T47D (cell line): ENCODE results near the gene ZNF605.
"Not testable (repeated sequence)": the region's sequence is repeated elsewhere in the genome, so short reads cannot be mapped to it uniquely, and the experiment has no call there.

ENCODE experiments used
- DNase-seq, 2 experiments: peaks; one replicate each; pipeline versions ENCODE4 v3.0.0 to v3.0.0-alpha.2; 2011 to 2012; ENCODE audit warnings: low read depth in 1 of 2, low spot score in 1 of 2
- JUND ChIP-seq: IDR thresholded peaks from 2 replicates; pipeline ENCODE4 v1.6.1; 2012; ENCODE audit warnings: low read depth
- in situ Hi-C: cut with HindIII; loops from 2 replicates; pipeline ENCODE4 v1.10.0; 2016; ENCODE audit warnings: low sequenced_read_pairs, low pct_unique_long_range_greater_than_20kb

Gene ZNF605

DNA sequence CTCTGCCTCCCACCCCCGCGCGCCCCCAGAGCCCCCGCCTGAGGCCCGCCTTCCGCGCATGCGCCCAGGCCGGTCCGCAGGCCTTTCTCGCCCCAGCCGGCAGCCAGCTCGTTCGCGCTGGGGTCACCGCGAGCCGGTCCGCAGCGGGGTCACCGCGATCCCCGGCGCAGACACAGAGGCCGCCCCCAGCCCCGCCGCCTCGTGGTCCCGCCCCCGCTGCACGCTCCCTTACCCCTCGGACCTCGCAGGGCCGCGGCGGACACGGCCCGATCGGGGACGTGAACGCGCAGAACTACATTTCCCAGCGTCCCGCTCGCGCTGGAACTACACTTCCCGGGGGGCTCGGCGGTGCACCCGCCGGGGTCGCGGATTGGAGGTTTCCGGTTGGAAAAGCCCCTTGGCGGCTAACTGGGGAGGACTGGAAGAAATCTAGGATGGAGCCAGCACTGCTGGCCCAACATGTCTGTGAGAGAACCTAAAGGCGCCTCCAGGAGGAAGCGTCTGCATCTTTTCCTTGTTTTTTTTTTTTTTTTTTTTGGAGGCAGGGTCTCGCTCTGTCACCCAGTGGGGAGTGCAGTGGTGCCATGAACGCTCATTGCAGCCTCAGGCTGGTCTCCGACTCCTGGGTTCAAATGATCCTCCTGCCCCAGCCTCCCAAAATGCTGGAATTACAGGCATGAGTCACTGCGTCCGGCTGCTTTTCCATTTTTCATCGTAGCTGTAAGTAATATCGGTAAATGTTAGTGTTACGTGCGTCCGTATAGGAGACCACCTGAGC, at the start of gene ZNF605:
TSS of gene ZNF605 (minus strand) at position 296 of the 778 bp plus-strand sequence. CDS start 10,671 bp downstream, outside the sequence.
- DNase-seq = peak; percentile 93 to 95
- in situ Hi-C loops = no loop called here
- no peak for TF ChIP-seq JUND

DNA sequence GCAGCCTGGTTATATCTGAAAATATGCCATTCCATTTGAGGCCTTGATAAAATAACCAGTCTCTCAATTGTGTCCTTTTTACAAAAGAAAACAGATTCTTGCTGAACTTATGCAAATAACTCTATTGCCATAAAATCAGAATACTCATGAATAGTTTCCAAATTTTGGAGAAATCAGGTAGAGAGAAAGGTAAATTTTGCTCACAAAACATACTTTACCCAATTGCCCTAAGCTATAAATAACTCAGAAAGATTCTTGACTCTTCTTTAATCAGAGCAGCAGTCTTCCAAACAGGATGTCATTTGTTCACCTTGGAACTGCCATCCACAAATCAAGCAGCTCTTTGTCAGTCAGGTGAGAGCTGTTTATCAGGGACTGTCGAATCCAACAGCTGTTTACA, 42.6 kb upstream of the ZNF605 start:
- in situ Hi-C loops = no loop called here
- DNase-seq = no peak
- TF ChIP-seq JUND = no peak

DNA sequence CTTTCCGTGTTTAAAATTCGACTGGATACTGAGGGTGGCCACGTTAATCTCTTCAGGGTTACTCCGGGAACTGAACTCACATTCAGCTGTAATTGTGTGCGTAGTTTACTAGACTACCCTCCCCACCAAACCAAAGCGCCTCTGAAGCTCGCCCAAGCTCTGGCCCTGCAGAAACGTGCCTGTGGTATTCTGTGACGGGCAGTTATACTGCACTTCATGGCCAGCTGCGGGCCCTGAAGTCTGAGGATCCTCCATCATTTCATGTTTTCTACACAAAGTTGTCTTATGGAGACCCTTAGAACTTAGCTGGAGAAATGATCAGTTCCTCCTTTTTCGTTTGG, 30.7 kb upstream of the ZNF605 start:
- peak; percentile 25 to 57 for DNase-seq
- TF ChIP-seq JUND = no peak
- in situ Hi-C loops = no loop called here

DNA sequence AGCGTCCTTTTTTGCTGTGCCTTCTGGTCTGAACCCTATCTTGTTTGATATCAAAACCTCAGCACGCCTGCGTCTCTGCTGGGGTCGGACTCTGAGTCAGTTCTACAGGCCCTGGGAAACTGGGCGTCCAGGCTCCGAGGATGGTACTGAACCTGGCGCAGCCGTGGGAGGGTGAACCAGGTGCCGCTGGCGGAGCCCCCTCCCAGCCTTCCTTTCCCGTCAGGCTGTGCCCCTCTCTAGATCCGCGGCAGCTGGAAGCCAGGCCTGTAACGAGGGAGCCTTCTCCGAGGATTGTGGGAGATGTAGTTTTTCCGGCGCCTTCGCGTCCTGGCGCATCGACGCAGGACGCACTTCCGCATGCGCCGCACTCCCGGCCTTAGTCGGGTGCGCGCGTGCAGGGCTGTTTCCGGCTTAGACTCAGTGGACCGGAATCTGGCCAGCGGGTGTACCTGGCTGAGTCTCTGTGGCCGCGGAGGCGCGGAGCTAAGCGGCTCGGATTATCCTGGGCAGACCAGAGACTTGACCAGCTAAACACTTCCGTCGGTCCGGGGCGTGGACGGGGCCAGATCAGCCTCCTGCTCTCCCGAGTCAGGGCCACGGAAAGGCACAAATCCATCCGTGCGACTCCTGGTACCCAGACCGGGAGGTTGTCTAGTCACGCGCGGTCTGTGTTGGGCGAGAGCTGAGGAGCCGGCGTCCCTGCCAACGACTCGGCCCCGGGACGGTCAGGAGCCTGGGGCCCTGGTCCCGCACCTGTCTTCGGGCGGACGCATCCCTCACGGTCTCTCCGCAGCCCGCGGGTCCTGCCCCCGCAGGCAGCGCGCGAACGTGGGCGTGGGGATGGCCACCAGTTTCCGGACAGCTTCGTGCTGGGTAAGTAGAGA, 30.1 kb upstream of the ZNF605 start, which contains the start of gene ZNF26:
TSS of gene ZNF26 (plus strand) at position 367 of the 884 bp plus-strand sequence. CDS start at position 841, 474 bp downstream.
- in situ Hi-C loops = no loop called here
- no peak for TF ChIP-seq JUND
- DNase-seq = peak; percentile 89 to 97

DNA sequence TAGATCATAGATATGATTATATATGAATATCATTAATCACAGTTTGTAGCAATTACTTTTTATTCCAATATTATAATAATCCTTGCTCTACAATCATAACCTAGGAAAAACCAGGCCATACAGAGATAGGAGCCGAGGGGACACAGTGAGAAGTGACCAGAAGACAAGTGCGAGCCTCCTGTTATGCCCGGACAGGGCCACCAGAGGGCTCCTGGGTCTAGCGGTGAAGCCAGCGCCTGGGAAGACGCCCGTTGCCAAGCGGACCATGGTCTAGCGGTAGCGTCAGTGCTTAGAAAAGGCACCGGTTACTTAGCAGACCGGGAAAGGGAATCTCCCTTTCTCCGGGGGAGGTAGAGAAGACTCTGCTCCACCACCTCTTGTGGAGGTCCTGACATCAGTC, 20.8 kb upstream of the ZNF605 start:
- DNase-seq = peak in 1 of 2 experiments; percentile 84
- in situ Hi-C loops = not testable (repeated sequence)

DNA sequence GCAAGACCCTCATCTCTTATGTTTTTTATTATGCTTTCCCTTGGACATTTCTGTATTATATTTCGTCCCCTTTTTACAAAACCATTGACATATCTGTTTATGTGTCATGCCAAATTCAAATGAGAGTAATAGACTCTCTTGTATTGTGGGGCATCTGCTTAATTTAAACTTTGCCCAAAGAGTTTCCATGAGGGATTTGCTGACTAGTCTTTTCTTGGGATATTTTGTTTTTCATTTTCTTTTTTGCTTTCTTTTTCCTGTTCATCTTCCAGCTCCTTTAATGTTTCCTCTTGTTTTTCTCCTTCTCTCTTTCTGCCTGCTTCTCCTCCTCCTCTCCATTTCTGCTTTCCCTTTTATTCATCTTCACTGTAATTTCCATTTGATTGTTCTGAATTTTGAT, 16.3 kb upstream of the ZNF605 start:
- in situ Hi-C loops = no loop called here
- no peak for DNase-seq
- TF ChIP-seq JUND = no peak

DNA sequence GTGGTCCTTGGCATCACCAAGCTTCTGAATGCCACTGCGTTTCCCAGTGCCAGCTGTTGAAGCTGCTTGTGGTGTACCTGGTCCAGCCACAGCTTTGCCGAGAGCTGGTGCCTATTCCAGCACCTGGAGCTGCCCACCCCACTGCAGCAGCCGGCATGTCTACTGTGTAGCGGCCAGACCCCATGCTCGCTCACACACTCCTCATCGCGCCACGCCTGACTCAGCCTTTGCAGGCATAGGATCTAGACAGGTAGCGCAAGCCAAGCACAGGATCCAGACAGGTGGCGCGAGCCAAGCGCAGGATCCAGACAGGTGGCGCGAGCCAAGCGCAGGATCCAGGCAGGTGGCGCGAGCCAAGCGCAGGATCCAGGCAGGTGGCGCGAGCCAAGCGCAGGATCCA, 11.6 kb upstream of the ZNF605 start:
- no peak for DNase-seq
- in situ Hi-C loops = no loop called here
- TF ChIP-seq JUND = no peak

DNA sequence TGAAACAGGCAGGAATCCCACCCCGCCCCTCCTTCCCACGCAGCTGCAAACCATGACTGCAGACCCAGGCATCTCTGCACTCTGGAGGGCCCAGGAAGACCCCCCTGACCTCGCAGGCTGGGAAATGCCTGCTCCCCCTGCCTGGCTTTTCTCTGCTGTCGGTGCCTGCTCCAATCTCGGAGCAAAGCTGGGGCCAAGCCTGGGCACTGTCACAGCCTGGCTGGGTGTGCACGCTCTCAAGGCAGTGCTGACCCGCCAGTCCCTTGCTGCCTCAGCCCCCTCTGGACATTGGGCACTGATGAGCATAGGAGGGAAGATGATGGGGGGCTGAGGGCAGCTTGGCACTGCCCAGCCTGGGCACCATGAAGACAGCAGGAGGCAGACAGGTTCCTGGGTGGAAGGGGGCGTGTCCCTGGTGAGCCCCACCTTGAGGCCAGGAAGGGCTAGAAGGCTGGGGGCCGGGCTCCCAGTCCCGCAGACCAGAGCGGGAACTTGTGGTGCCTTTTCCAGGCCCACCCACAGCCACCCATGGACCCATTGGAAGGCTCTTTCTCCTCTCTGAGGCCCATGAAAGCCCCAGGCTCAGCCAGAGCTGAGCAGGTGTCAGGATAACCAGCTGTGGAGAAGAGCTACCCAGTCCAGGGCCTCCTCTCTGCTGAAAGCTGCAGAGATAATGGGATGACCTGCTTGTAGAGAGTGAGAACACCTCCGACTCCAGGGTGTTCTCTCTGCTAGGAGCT, 10.7 kb upstream of the ZNF605 start:
- TF ChIP-seq JUND = no peak
- in situ Hi-C loops = no loop called here
- DNase-seq = no peak

DNA sequence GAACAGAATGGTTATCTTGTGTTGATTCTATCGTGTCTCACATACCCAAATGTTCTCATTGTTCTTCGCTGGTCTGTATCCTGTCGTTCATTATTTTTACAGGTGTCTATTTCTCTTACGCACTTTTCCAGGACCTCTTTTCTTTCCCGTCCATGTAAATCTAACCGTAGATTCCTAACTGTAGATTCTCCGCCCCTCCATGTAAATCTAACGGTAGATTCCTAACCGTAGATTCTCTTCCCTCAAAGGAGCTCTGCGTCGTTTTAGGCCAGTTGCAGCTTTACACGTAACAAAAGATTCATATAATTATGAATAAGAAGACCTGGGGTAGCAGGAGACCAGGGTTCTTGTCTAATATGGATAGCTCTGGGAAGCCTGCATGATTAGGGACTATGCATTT, 9.7 kb upstream of the ZNF605 start:
- in situ Hi-C loops = no loop called here
- TF ChIP-seq JUND = no peak
- DNase-seq = no peak

DNA sequence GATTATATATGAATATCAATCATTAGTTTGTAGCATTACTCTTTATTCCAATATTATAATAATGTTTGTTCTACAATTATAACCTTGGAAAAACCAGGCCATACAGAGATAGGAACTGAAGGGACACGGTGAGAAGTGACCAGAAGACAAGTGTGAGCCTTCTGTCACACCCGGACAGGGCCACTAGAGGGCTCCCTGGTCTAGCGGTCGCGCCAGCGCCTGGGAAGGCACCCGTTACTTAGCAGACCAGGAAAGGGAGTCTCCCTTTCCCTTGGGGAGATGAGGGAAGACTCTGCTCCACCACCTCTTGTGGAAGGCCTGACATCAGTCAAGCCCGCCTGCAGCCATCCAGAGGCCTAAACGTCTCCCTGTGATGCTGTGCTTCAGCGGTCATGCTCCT, 7.8 kb upstream of the ZNF605 start:
- peak in 1 of 2 experiments; percentile 57 for DNase-seq
- in situ Hi-C loops = not testable (repeated sequence)

DNA sequence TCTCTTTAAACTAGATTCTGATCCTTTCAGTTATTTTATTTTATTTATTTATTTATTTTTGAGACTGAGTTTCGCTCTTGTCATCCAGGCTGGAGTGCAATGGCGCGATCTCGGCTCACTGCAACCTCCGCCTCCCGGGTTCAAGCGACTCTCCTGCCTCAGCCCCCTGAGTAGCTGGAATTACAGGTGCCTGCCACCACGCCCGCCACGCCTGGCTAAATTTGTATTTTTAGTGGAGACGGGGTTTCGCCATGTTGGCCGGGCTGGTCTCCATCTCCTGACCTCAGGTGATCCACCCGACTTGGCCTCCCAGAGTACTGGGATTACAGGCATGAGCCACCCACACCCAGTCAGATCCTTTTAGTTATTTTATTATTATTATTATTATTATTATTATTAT, 5.7 kb upstream of the ZNF605 start:
- in situ Hi-C loops = not testable (repeated sequence)

DNA sequence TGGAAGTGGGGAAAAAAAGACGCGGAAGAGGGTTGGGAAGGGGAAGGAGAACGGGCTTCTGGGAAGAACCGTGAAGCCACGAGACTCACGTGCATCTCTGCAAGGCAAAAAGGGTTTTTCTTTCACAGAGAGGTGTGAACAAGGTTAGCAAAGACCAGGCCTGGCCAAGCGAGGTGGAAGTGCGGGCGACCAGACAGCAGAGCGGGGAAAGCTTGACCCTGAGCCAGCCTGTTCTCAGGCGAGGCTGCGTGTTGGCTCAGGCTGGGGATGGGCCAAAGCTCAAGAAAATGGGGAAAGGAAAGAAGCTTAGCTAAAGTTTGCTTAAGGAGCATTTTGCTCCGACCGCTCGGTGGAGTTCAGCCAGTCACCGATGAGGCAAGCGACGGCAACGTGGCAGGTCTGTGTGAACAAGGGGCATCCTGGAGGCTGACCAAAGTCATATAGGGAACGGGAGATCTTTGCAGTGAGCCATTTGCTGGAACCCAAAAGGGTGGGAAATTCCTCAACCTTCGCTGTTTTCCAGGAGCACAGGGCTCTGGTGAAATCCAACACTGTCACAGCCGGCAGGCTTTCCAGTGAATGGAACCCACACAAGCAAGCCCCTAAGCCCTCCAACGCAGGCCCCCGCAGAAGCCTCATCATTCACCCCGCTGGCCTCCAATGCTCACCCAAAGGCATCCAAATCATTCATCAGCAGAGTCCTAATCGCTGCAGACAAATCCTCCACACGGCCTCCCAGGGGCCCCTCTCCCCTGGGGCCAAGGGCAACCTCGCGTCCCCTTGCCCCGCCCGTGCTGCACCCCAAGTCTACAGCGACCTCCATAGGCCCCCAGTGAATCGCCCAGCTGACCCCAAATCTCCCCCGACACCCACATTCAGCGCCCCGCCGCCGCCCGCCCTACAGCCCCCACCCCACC, 754 bp downstream of the ZNF605 start:
- in situ Hi-C loops = no loop called here
- no peak for TF ChIP-seq JUND
- peak; percentile 51 to 82 for DNase-seq

More for the DNA sequence above, 5.7 kb upstream of the ZNF605 start:
- DNase-seq = not testable (repeated sequence)
